Measurements from ENCODE around the gene HOXD11. TPM values are rescaled to one million over a fixed set of nuclear protein-coding genes. Genes with fewer than 3 reads are reported as not detected.

HOXD11 gene
- total and polyA plus RNA-seq, 2 donors (not counting 1 experiment from before 2014, with no cell fraction given): not detected

- Histone ChIP-seq H3K4me2 (replicated peaks; ENCODE audit: low read depth, low read length, poor library complexity, severe bottlenecking) (peak overlapping the region; percentile 28), H2AFZ (ENCODE audit: insufficient read depth, low read depth, low read length, poor library complexity, severe bottlenecking) (no peak overlapping the region), H3K4me1 (ENCODE audit: control insufficient read depth in 2 of 2, insufficient read depth in 2 of 2, low read length in 2 of 2) (peaks cover 3 to 20% of the 10 kb centered on the region in 2 donors), H3K9ac (ENCODE audit: low read length) (no peak overlapping the region), H3K9me3 (ENCODE audit: control extremely low read depth in 1 of 3, control insufficient read depth in 2 of 3, insufficient read depth in 1 of 3, low read length in 2 of 3) (peaks cover 4 to 69% (median 35%) of the 10 kb centered on the region in 3 donors), H3K4me3 (ENCODE audit: control extremely low read depth in 1 of 5, extremely low read depth in 1 of 5, insufficient read depth in 1 of 5, low read depth in 2 of 5, low read length in 4 of 5) (no peak overlapping the region), H4K20me1 (ENCODE audit: control insufficient read depth, insufficient read depth, low read length, poor library complexity, severe bottlenecking) (no peaks in the 10 kb centered on the region), H3K27ac (ENCODE audit: low read length in 2 of 2) (no peak overlapping the region), H3K27me3 (replicated peaks in 1 of 4; ENCODE audit: control extremely low read depth in 1 of 4, control insufficient read depth in 3 of 4, insufficient read depth in 4 of 4, low read length in 3 of 4) (peaks cover 0 to 86% (median 71%) of the 10 kb centered on the region in 4 experiments), H3K36me3 (replicated peaks in 1 of 2; ENCODE audit: control extremely low read depth in 1 of 2, control insufficient read depth in 1 of 2, extremely low read depth in 1 of 2, insufficient read depth in 2 of 2, low read length in 1 of 2) (no peaks in the 10 kb centered on the region), H3K79me2 (ENCODE audit: control insufficient read depth, insufficient read depth, low read length) (no peaks in the 10 kb centered on the region)
- peak; percentile 36 for DNase-seq
- H3K9me3 Mint-ChIP-seq (ENCODE audit: insufficient read depth): peaks cover 3% of the 10 kb centered on the region
- peaks cover 5% of the 10 kb centered on the region for H3K4me1 Mint-ChIP-seq
- POLR2A ChIA-PET: no interaction called here
- intact Hi-C loops (cut with micrococcal nuclease): no loop called here
- no peak for ATAC-seq (ENCODE audit: low read depth)
- TF ChIP-seq EZH2 (IDR thresholded peaks at IDR 0.05; ENCODE audit: borderline replicate concordance, insufficient read depth, low read depth, low read length, poor library complexity, severe bottlenecking) (no peak), CTCF (IDR thresholded peaks at IDR 0.05) (no peak)
- peak overlapping the region; percentile 59 for H3K27ac Mint-ChIP-seq
- peaks cover 70% of the 10 kb centered on the region for H3K27me3 Mint-ChIP-seq
- CTCF ChIA-PET: interaction anchor here (1.4 kb wide), 1 partner anchor 47 kb away, joined by 5 read pairs; no protein-coding TSS in a partner anchor
- WGBS (ENCODE audit: insufficient coverage): 15% methylated on average over 65 of the region's 68 CpGs
- no peak overlapping the region for H3K4me3 Mint-ChIP-seq
Measured at GRCh38 chr2:176080540-176081375, 26.3 kb upstream of the HOXD11 start.

GRCh38 chr2:176081376-176081836 is 25.7 kb upstream of the HOXD11 start:
- no peaks in the 10 kb centered on the region for H3K36me3 ChIP-seq (replicated peaks in 1 of 2; ENCODE audit: control extremely low read depth in 1 of 2, control insufficient read depth in 1 of 2, extremely low read depth in 1 of 2, insufficient read depth in 2 of 2, low read length in 1 of 2)
- peaks cover 5% of the 10 kb centered on the region for H3K4me1 Mint-ChIP-seq
- CTCF ChIA-PET: no interaction called here
- H3K9me3 Mint-ChIP-seq (ENCODE audit: insufficient read depth): peaks cover 3% of the 10 kb centered on the region
- peaks cover 0 to 87% (median 72%) of the 10 kb centered on the region in 4 experiments for H3K27me3 ChIP-seq (replicated peaks in 1 of 4; ENCODE audit: control extremely low read depth in 1 of 4, control insufficient read depth in 3 of 4, insufficient read depth in 4 of 4, low read length in 3 of 4)
- no peak overlapping the region for H3K4me2 ChIP-seq (replicated peaks; ENCODE audit: low read depth, low read length, poor library complexity, severe bottlenecking)
- TF ChIP-seq EZH2 (IDR thresholded peaks at IDR 0.05; ENCODE audit: borderline replicate concordance, insufficient read depth, low read depth, low read length, poor library complexity, severe bottlenecking) (no peak), CTCF (IDR thresholded peaks at IDR 0.05) (no peak)
- H3K4me3 ChIP-seq (ENCODE audit: control extremely low read depth in 1 of 5, extremely low read depth in 1 of 5, insufficient read depth in 1 of 5, low read depth in 2 of 5, low read length in 4 of 5): no peak overlapping the region
- no peaks in the 10 kb centered on the region for H3K79me2 ChIP-seq (ENCODE audit: control insufficient read depth, insufficient read depth, low read length)
- H3K27ac ChIP-seq (ENCODE audit: low read length in 2 of 2): no peak overlapping the region
- H3K27me3 Mint-ChIP-seq: peaks cover 67% of the 10 kb centered on the region
- POLR2A ChIA-PET: no interaction called here
- H3K9ac ChIP-seq (ENCODE audit: low read length): no peak overlapping the region
- no peak overlapping the region for H2AFZ ChIP-seq (ENCODE audit: insufficient read depth, low read depth, low read length, poor library complexity, severe bottlenecking)
- DNase-seq (peak; percentile 35), ATAC-seq (ENCODE audit: low read depth) (no peak)
- peaks cover 4 to 76% (median 35%) of the 10 kb centered on the region in 3 donors for H3K9me3 ChIP-seq (ENCODE audit: control extremely low read depth in 1 of 3, control insufficient read depth in 2 of 3, insufficient read depth in 1 of 3, low read length in 2 of 3)
- no peak overlapping the region for H3K4me3 Mint-ChIP-seq
- 24% methylated on average over 8 of the region's 17 CpGs for WGBS (ENCODE audit: insufficient coverage)
- peaks cover 3 to 20% of the 10 kb centered on the region in 2 donors for H3K4me1 ChIP-seq (ENCODE audit: control insufficient read depth in 2 of 2, insufficient read depth in 2 of 2, low read length in 2 of 2)
- H4K20me1 ChIP-seq (ENCODE audit: control insufficient read depth, insufficient read depth, low read length, poor library complexity, severe bottlenecking): no peaks in the 10 kb centered on the region
- H3K27ac Mint-ChIP-seq: peak overlapping the region; percentile 59
- intact Hi-C loops (cut with micrococcal nuclease): no loop called here

All from B cell (primary cell).